ENCODE results near the gene SLC7A1.

The SLC7A1 gene

DNA sequence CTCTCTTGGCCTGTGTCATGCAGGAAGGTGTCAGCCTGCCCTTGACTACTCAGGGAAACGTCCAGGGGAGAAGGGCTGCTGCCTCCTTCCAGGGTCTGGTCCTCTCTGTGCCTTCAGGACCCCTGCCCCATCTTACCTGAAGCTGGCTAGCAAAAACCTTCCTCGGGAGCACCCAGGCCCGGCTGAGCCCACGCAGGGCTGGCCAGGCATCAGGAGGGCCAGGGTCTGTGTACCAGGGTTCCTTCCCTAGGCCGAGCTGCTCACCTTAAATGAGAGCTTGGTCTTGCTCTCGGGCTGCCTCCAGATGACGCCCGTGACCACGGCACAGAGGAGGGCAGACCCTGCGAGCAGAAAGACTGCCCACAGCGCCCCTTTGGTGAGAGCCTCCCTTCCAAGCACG is 78.6 kb downstream of the SLC7A1 start:
- TF ChIP-seq, protein P1, sequence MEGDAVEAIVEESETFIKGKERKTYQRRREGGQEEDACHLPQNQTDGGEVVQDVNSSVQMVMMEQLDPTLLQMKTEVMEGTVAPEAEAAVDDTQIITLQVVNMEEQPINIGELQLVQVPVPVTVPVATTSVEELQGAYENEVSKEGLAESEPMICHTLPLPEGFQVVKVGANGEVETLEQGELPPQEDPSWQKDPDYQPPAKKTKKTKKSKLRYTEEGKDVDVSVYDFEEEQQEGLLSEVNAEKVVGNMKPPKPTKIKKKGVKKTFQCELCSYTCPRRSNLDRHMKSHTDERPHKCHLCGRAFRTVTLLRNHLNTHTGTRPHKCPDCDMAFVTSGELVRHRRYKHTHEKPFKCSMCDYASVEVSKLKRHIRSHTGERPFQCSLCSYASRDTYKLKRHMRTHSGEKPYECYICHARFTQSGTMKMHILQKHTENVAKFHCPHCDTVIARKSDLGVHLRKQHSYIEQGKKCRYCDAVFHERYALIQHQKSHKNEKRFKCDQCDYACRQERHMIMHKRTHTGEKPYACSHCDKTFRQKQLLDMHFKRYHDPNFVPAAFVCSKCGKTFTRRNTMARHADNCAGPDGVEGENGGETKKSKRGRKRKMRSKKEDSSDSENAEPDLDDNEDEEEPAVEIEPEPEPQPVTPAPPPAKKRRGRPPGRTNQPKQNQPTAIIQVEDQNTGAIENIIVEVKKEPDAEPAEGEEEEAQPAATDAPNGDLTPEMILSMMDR (IDR thresholded peaks at IDR 0.05; ENCODE audit: low read depth, low read length): no peak
- DNase-seq (ENCODE audit: low read depth in 2 of 2): no peak
- H3K4me3 ChIP-seq (replicated peaks in 1 of 2; ENCODE audit: low read depth in 2 of 2, low read length in 2 of 2): no peak overlapping the region

DNA sequence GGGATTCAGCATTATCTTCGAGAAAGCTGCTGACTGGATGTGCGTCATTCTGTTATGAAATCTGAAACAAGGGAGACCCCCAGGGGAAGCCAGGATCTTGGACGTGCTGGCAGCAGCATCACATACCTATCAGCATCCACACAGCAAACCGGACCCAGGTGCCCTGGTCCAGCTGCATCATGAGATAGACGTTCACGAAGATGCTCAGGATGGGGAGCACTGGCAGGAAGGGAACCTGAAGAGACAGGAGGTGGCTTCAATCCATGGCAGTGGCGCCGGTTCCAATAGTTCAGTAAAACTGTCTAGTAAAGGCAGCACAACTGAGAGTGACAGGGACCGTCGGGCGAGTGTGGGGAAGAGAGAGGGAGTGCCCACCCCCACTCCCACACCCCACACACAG is 79.5 kb downstream of the SLC7A1 start:
- no peak overlapping the region for H3K4me3 ChIP-seq (replicated peaks in 1 of 2; ENCODE audit: low read depth in 2 of 2, low read length in 2 of 2)
- TF ChIP-seq, protein P1 (IDR thresholded peaks at IDR 0.05; ENCODE audit: low read depth, low read length): no peak
- peak in 1 of 2 donors; percentile 45 for DNase-seq (ENCODE audit: low read depth in 2 of 2)

DNA sequence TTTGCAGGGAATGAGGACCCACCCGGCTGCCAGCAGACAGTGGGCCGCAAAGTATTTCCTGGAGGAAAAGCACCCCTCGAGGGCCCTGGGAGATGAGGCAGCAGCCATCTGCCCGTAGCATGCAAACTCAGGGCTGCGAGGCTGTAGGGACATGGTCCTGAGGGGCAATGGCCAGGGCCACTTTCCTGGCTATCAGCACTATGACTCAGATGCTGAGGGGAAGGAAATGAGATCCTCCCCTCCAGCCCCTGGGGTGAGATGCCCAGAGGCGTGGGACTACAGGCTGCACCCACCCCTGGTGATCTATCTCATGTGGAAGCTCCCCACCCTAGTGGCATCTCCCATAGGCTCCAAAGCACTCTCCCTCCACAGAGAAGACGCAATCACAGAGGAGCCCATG is 80.1 kb downstream of the SLC7A1 start:
- H3K4me3 ChIP-seq (replicated peaks in 1 of 2; ENCODE audit: low read depth in 2 of 2, low read length in 2 of 2): no peak overlapping the region
- DNase-seq (ENCODE audit: low read depth in 2 of 2): no peak
- TF ChIP-seq, protein P1 (IDR thresholded peaks at IDR 0.05; ENCODE audit: low read depth, low read length): no peak

DNA sequence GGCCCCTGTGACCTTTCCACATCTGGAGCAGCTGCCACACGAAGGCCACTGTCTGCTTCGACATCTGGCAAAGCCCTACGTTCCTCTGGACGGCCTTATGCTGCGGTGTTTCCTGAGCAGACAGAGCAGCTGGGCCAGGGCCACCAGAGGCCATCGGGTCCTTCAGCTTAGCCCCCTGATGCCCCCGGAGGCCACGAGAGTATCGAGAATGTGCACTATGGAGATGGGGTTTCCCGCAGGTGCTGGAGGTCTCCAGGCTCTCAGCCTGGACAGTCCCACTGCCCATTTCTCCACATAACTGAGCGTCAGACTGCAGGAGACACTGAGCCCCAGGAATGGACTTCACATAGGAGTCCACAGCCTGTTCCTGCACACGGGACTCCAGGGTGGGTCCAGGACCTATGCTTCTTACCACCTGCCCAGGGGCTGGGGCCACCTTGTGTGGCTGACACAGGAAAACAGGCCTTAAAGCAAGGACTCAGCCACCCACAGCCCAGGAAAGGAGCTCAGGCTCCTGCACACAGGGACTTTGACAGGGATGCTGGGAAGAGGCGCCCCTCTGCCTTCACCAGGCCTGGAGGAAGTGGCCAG is 80.7 kb downstream of the SLC7A1 start:
- no peak overlapping the region for H3K4me3 ChIP-seq (replicated peaks in 1 of 2; ENCODE audit: low read depth in 2 of 2, low read length in 2 of 2)
- DNase-seq (ENCODE audit: low read depth in 2 of 2): no peak
- TF ChIP-seq, protein P1 (IDR thresholded peaks at IDR 0.05; ENCODE audit: low read depth, low read length): no peak

DNA sequence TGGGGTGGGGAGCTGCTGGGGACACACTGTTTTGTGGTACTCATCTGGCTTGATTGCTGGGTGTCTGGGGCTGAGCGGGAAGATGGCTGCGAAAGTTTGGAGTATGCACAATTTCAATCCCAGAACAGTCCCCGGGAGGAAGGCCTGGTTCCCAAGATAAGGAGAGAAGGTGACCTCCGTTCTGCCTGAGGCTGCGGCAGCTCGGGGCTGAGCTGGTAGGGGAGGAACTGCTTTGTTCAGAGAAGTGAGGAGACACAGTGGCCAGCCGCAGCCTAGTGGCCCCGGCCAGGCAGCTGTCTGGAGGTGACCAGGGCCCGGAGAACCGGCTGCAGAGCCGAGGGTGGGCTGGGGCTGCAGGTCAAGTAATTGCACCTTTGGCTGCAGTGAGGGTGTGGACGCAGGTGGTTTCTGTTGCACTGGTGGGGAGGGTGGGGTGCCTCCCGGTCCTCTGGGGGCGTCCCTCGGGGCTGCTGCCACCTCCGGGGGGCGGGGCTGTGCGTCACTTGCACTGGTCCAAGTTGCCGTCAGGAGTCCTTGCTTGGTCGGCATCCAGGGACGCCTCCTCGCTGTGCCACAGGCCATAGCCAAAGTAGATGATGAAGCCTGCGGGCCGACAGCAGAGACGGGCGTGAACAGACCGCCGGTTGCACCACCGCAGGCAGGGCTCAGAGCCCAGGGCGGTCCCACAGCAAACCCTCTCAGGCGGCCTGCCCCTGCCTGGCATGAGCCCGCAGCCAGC is 81.3 kb downstream of the SLC7A1 start:
- no peak for DNase-seq (ENCODE audit: low read depth in 2 of 2)
- TF ChIP-seq, protein P1 (IDR thresholded peaks at IDR 0.05; ENCODE audit: low read depth, low read length): no peak

DNA sequence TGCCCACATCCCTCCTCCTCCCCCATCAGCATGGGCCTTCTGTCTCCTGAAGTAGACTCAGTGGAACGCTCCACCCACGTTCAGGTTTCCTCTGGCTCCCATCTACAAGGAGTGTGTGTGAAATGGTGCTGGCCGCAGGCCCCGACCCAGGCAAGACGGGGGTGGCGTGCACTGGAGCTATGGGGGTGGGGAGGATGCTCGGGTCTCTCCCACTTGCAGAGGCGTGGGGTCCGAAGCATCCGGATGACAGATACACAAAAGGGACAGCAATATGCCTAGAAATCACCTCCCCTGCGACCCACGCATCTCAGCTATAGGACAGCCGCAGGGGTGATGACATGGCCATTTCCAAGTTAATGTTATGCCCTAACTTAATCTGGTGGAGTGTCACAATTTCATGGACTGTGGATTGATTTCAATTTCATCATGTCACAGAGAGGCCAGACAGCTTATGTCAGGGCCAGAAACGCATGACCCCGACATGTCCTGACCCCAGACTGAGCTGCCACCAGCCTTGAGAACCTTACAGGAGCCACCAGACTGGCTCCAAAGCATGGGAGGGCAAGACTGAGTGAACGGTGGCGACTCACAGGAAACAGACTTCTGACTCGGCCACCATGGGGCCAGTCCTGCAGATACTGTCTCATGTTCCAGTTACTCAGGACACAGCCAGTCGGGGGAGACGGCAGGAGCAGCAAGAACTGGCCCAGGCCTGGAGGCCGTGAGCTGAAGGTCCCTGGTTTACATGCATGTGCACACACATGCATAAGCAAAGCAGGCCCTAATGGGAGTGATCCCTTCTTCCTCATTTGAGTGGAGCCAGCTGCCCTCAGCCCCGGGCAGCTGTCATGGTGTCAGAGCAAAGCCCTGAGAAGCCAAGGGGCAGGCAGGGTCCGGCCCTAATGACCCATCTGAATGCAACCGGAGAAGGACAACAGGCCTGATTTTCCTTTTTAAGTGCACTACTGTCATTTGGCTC is 82.2 kb downstream of the SLC7A1 start:
- no peak overlapping the region for H3K4me3 ChIP-seq (replicated peaks in 1 of 2; ENCODE audit: low read depth in 2 of 2, low read length in 2 of 2)
- TF ChIP-seq, protein P1 (IDR thresholded peaks at IDR 0.05; ENCODE audit: low read depth, low read length): no peak
- DNase-seq (ENCODE audit: low read depth in 2 of 2): no peak

More for the DNA sequence above, 81.3 kb downstream of the SLC7A1 start:
- no peak overlapping the region for H3K4me3 ChIP-seq (replicated peaks in 1 of 2; ENCODE audit: low read depth in 2 of 2, low read length in 2 of 2)

Data from cardiac fibroblast (primary cell).